Stimulated activated CD4-positive, alpha-beta T cell treated with anti-CD3 and anti-CD28 coated beads, TNF-alpha, amount 100 ng/mL, for 24 hours (primary cell): Measurements from ENCODE around the gene TAAR8.
A peak's percentile ranks its signal among the peaks of the same experiment; 100 is the strongest.
"Not testable (repeated sequence)": the region's sequence is repeated elsewhere in the genome, so short reads cannot be mapped to it uniquely, and the experiment has no call there.

Source experiments
- DNase-seq, 3 experiments: peaks; one replicate each; pipeline ENCODE4 v3.0.0-alpha.2; 2020; ENCODE audit warnings: low read depth in 3 of 3

TAAR8 gene

GRCh38 chr6:132552372-132552771 is at the start of gene TAAR8:
Gene TAAR8 (plus strand): TSS chr6:132552672. CDS start chr6:132552693, 21 bp downstream.
- DNase-seq = no peak

- no peak for DNase-seq
Observed at GRCh38 chr6:132504757-132505156, 47.7 kb upstream of the TAAR8 start.

GRCh38 chr6:132505158-132505557 is 47.3 kb upstream of the TAAR8 start:
- no peak for DNase-seq

- no peak for DNase-seq
Observed at GRCh38 chr6:132506461-132506860, 46.0 kb upstream of the TAAR8 start.

GRCh38 chr6:132506869-132507808 is 45.3 kb upstream of the TAAR8 start:
- DNase-seq = no peak

GRCh38 chr6:132511210-132511830 is 41.2 kb upstream of the TAAR8 start:
- no peak for DNase-seq

GRCh38 chr6:132511831-132512220 is 40.6 kb upstream of the TAAR8 start:
- no peak for DNase-seq

GRCh38 chr6:132512342-132512637 is 40.2 kb upstream of the TAAR8 start:
- no peak for DNase-seq

- DNase-seq = peak; percentile 71 to 85 (median 74)
Observed at GRCh38 chr6:132512638-132513632, 39.5 kb upstream of the TAAR8 start, which contains the start of gene STX7. Gene STX7 (minus strand): TSS chr6:132513116. CDS start chr6:132503530, 9,586 bp downstream.

GRCh38 chr6:132513831-132514545 is 38.5 kb upstream of the TAAR8 start:
- DNase-seq = no peak

GRCh38 chr6:132515386-132515785 is 37.1 kb upstream of the TAAR8 start:
- DNase-seq = no peak

- no peak for DNase-seq
Observed at GRCh38 chr6:132520953-132521352, 31.5 kb upstream of the TAAR8 start.

- DNase-seq = no peak
Observed at GRCh38 chr6:132524646-132525045, 27.8 kb upstream of the TAAR8 start.

GRCh38 chr6:132525866-132526265 is 26.6 kb upstream of the TAAR8 start:
- DNase-seq = no peak

GRCh38 chr6:132526461-132526860 is 26.0 kb upstream of the TAAR8 start:
- DNase-seq = no peak

GRCh38 chr6:132527791-132528190 is 24.7 kb upstream of the TAAR8 start:
- DNase-seq = no peak

- DNase-seq = peak; percentile 46 to 69 (median 58)
Observed at GRCh38 chr6:132530293-132530974, 22.0 kb upstream of the TAAR8 start.

GRCh38 chr6:132534546-132534945 is 17.9 kb upstream of the TAAR8 start:
- DNase-seq = not testable (repeated sequence)

GRCh38 chr6:132537145-132537544 is 15.3 kb upstream of the TAAR8 start:
- DNase-seq = no peak

GRCh38 chr6:132537977-132538376 is 14.5 kb upstream of the TAAR8 start, which contains the start of gene TAAR9:
Gene TAAR9 (plus strand): TSS chr6:132538277. CDS start chr6:132538290, 13 bp downstream.
- DNase-seq = no peak
